MM.1S (cell line): ENCODE results near the gene TTYH2.

Experiments
- DNase-seq: peaks from one replicate; pipeline ENCODE4 v3.0.0-alpha.2; 2015
- H2AFZ ChIP-seq: fragments of 300-600 bp; sonication (generic); 2 replicates; pipeline ENCODE4 v1.6.0; 2016; ENCODE audit warnings: antibody characterized with exemption, low read length
- H3F3A ChIP-seq: fragments of 300-600 bp; sonication (generic); 2 replicates; pipeline ENCODE4 v1.6.1; 2016; ENCODE audit warnings: mild to moderate bottlenecking, antibody characterized with exemption, low read length, moderate library complexity, mixed read lengths; ENCODE audit not compliant: insufficient read depth
- H3K27ac ChIP-seq: fragments of 300-600 bp; sonication (generic); 2 replicates; pipeline ENCODE4 v1.5.1; 2016; ENCODE audit warnings: mild to moderate bottlenecking, low read length
- H3K27me3 ChIP-seq: fragments of 300-600 bp; sonication (generic); replicated peaks from 2 replicates; pipeline ENCODE4 v1.6.0; 2016; ENCODE audit warnings: low read length; ENCODE audit not compliant: insufficient read depth
- H3K36me3 ChIP-seq: fragments of 300-600 bp; sonication (generic); replicated peaks from 2 replicates; pipeline ENCODE4 v1.6.1; 2016; ENCODE audit warnings: mild to moderate bottlenecking, low read length, mixed read lengths; ENCODE audit not compliant: insufficient read depth
- H3K4me1 ChIP-seq: fragments of 300-600 bp; sonication (generic); 2 replicates; pipeline ENCODE4 v1.6.1; 2016; ENCODE audit warnings: low read length, mixed read lengths
- H3K4me2 ChIP-seq: fragments of 300-600 bp; sonication (generic); 2 replicates; pipeline ENCODE4 v1.6.0; 2016; ENCODE audit warnings: low read depth, low read length
- H3K4me3 ChIP-seq: fragments of 300-600 bp; sonication (generic); 2 replicates; pipeline ENCODE4 v1.5.1; 2016; ENCODE audit warnings: low read length, mixed read lengths
- H3K79me2 ChIP-seq: fragments of 300-600 bp; sonication (generic); 2 replicates; pipeline ENCODE4 v1.6.1; 2016; ENCODE audit warnings: mixed run types, low read length, mixed read lengths
- H3K9ac ChIP-seq: fragments of 300-600 bp; sonication (generic); 2 replicates; pipeline ENCODE4 v1.6.1; 2016; ENCODE audit warnings: low read length, mixed read lengths
- H3K9me2 ChIP-seq: fragments of 300-600 bp; sonication (generic); replicated peaks from 2 replicates; pipeline ENCODE4 v1.6.1; 2016; ENCODE audit warnings: mild to moderate bottlenecking, low read length, mixed read lengths; ENCODE audit not compliant: insufficient read depth
- H3K9me3 ChIP-seq: fragments of 300-600 bp; sonication (generic); replicated peaks from 2 replicates; pipeline ENCODE4 v1.6.1; 2016; ENCODE audit warnings: mild to moderate bottlenecking, low read length, mixed read lengths; ENCODE audit not compliant: insufficient read depth
- H4K20me1 ChIP-seq: fragments of 300-600 bp; sonication (generic); 2 replicates; pipeline ENCODE4 v1.6.1; 2016; ENCODE audit warnings: mild to moderate bottlenecking, low read length, moderate library complexity, mixed read lengths; ENCODE audit not compliant: insufficient read depth
- EZH2 ChIP-seq: fragments of 300-600 bp; sonication (generic); optimal IDR thresholded peaks from 2 replicates; pipeline ENCODE3; 2017; ENCODE audit warnings: low read depth, mild to moderate bottlenecking, antibody characterized with exemption, low read length, mixed read lengths
- EZH2phosphoT487 ChIP-seq: fragments of 300-600 bp; sonication (generic); IDR thresholded peaks from 2 replicates; pipeline ENCODE4 v1.6.1; 2018; ENCODE audit warnings: antibody characterized with exemption, low read length
- TF ChIP-seq, protein P1 (sequence below): fragments of 300-600 bp; sonication (generic); IDR thresholded peaks from 2 replicates; pipeline ENCODE4 v1.5.1; 2016; ENCODE audit warnings: antibody characterized with exemption, low read length, mixed read lengths

TTYH2 gene

GRCh38 chr17:74241431-74241830, 28.1 kb downstream of the TTYH2 start:
- TF ChIP-seq EZH2phosphoT487 (no peak), EZH2 (no peak)
- TF ChIP-seq, protein P1, sequence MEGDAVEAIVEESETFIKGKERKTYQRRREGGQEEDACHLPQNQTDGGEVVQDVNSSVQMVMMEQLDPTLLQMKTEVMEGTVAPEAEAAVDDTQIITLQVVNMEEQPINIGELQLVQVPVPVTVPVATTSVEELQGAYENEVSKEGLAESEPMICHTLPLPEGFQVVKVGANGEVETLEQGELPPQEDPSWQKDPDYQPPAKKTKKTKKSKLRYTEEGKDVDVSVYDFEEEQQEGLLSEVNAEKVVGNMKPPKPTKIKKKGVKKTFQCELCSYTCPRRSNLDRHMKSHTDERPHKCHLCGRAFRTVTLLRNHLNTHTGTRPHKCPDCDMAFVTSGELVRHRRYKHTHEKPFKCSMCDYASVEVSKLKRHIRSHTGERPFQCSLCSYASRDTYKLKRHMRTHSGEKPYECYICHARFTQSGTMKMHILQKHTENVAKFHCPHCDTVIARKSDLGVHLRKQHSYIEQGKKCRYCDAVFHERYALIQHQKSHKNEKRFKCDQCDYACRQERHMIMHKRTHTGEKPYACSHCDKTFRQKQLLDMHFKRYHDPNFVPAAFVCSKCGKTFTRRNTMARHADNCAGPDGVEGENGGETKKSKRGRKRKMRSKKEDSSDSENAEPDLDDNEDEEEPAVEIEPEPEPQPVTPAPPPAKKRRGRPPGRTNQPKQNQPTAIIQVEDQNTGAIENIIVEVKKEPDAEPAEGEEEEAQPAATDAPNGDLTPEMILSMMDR, result no peak
- no peaks in the 10 kb centered on the region for H3K79me2 ChIP-seq
- no peak overlapping the region for H3K27ac ChIP-seq
- H3K4me1 ChIP-seq, result no peaks in the 10 kb centered on the region
- peaks cover 78% of the 10 kb centered on the region for H3K27me3 ChIP-seq
- H3K9ac ChIP-seq, result no peak overlapping the region
- no peaks in the 10 kb centered on the region for H3F3A ChIP-seq
- DNase-seq, result no peak
- H3K4me3 ChIP-seq, result no peak overlapping the region
- no peaks in the 10 kb centered on the region for H3K36me3 ChIP-seq
- H3K9me3 ChIP-seq, result no peaks in the 10 kb centered on the region
- no peaks in the 10 kb centered on the region for H4K20me1 ChIP-seq
- H3K9me2 ChIP-seq, result no peaks in the 10 kb centered on the region
- no peak overlapping the region for H3K4me2 ChIP-seq
- no peak overlapping the region for H2AFZ ChIP-seq

DNA sequence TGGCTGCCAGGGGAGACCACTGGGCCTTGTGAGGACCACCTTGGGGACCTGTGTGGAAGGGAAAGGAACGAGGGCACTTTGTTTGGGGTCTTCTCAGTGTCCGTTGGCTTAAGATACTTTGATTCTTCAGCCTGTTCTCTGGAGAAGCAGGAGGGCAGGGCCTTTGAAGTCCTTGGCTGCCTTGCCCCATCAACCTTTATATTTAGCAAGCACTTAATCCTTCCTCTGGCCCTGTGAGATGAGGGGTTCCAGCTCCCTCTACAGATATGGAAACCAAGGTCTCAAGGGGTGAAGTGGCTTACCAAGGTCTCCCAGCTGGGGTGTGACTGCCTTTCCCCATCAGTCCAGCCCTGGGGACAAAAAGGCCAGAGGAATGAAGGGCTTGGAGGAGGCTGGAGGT, 28.5 kb downstream of the TTYH2 start:
- no peaks in the 10 kb centered on the region for H4K20me1 ChIP-seq
- H3K9me3 ChIP-seq, result no peaks in the 10 kb centered on the region
- no peaks in the 10 kb centered on the region for H3F3A ChIP-seq
- no peak overlapping the region for H3K9ac ChIP-seq
- H3K27me3 ChIP-seq, result peaks cover 76% of the 10 kb centered on the region
- H2AFZ ChIP-seq, result no peak overlapping the region
- TF ChIP-seq EZH2phosphoT487 (no peak), EZH2 (no peak)
- TF ChIP-seq, protein P1, result no peak
- no peak overlapping the region for H3K27ac ChIP-seq
- no peaks in the 10 kb centered on the region for H3K36me3 ChIP-seq
- no peak overlapping the region for H3K4me2 ChIP-seq
- H3K79me2 ChIP-seq, result no peaks in the 10 kb centered on the region
- no peak for DNase-seq
- no peaks in the 10 kb centered on the region for H3K9me2 ChIP-seq
- no peak overlapping the region for H3K4me3 ChIP-seq
- no peaks in the 10 kb centered on the region for H3K4me1 ChIP-seq

DNA sequence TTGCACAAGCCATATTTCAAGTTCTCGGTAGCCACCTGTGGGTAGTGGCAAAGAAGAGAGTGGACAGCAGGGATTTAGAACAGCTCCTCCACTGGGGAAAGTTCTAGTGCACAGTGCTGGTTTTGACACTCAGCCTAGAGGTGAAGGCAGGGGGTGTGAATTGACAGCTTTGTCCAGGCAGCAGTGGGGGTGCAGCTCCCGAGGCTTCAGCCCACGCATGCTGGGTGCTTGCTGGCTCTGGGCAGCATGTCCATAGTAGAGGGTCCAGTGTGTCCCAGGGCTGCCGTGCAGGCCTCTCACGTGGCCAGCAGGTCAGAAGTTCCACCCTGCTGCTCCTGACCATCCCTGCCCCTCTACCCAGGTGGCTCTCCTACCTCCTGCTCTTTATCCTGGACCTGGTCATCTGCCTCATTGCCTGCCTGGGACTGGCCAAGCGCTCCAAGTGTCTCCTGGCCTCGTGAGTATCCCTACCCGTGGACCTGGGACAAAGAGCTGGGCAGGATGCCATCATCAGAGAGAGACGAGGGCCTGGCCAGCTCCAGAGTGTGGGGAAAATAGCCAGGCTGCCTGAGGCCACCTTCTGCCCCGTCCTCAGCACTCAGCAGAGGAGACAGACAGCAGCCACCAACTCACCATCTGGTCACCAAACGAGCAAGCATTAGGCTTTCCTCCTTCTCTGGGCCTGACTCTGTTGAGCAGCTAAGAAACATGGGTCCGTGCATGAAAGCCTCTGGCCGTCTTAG, 29.8 kb downstream of the TTYH2 start:
- Histone ChIP-seq H3K4me3 (no peak overlapping the region), H3K9ac (no peak overlapping the region), H3K9me2 (no peaks in the 10 kb centered on the region), H3K9me3 (no peaks in the 10 kb centered on the region), H3K36me3 (no peaks in the 10 kb centered on the region), H3K4me1 (no peaks in the 10 kb centered on the region), H3K27ac (no peak overlapping the region), H3F3A (no peaks in the 10 kb centered on the region), H3K79me2 (no peaks in the 10 kb centered on the region), H3K27me3 (peaks cover 84% of the 10 kb centered on the region), H2AFZ (no peak overlapping the region), H4K20me1 (no peaks in the 10 kb centered on the region), H3K4me2 (no peak overlapping the region)
- no peak for TF ChIP-seq EZH2
- TF ChIP-seq EZH2phosphoT487, result no peak
- TF ChIP-seq, protein P1, result no peak
- DNase-seq, result no peak
